ENCODE results near the gene PAM.
"Not testable (repeated sequence)": the region's sequence is repeated elsewhere in the genome, so short reads cannot be mapped to it uniquely, and the experiment has no call there.

DNA sequence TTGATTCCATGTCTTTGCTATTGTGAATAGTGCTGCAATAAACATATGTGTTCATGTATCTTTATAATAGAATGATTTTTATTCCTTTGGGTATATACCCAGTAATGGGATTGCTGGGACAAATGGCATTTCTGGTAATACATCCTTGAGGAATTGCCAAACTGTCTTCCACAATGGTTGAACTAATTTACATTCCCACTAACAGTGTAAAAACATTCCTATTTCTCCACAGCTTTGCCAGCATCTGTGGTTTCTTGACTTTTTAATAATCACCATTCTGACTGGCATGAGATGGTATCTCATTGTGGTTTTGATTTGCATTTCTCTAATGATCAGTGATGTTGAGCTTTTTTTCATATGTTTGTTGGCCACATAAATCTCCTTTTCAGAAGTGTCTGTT, 20.7 kb downstream of the PAM start:
- not testable (repeated sequence) for TF ChIP-seq EZH2 (optimal IDR thresholded peaks at IDR 0.05; ENCODE audit: low read depth, low read length); EZH2phosphoT487 (IDR thresholded peaks at IDR 0.05; ENCODE audit: low read length)
- TF ChIP-seq, protein P1, sequence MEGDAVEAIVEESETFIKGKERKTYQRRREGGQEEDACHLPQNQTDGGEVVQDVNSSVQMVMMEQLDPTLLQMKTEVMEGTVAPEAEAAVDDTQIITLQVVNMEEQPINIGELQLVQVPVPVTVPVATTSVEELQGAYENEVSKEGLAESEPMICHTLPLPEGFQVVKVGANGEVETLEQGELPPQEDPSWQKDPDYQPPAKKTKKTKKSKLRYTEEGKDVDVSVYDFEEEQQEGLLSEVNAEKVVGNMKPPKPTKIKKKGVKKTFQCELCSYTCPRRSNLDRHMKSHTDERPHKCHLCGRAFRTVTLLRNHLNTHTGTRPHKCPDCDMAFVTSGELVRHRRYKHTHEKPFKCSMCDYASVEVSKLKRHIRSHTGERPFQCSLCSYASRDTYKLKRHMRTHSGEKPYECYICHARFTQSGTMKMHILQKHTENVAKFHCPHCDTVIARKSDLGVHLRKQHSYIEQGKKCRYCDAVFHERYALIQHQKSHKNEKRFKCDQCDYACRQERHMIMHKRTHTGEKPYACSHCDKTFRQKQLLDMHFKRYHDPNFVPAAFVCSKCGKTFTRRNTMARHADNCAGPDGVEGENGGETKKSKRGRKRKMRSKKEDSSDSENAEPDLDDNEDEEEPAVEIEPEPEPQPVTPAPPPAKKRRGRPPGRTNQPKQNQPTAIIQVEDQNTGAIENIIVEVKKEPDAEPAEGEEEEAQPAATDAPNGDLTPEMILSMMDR (IDR thresholded peaks at IDR 0.05; ENCODE audit: low read length), result not testable (repeated sequence)

Measured in MM.1S (cell line).